GM20000 (cell line): ENCODE data around the gene POLA2.
"Not testable (repeated sequence)": the region's sequence is repeated elsewhere in the genome, so short reads cannot be mapped to it uniquely, and the experiment has no call there.

ENCODE experiments used
- DNase-seq: peaks from one replicate; pipeline ENCODE4 v3.0.0; 2012; ENCODE audit warnings: low spot score
- TF ChIP-seq, protein P1 (sequence below): IDR thresholded peaks from 2 replicates; pipeline ENCODE4 v1.5.1; 2012; ENCODE audit warnings: mild to moderate bottlenecking, control low read depth; ENCODE audit errors: extremely low read depth, missing control alignments

Gene POLA2

DNA sequence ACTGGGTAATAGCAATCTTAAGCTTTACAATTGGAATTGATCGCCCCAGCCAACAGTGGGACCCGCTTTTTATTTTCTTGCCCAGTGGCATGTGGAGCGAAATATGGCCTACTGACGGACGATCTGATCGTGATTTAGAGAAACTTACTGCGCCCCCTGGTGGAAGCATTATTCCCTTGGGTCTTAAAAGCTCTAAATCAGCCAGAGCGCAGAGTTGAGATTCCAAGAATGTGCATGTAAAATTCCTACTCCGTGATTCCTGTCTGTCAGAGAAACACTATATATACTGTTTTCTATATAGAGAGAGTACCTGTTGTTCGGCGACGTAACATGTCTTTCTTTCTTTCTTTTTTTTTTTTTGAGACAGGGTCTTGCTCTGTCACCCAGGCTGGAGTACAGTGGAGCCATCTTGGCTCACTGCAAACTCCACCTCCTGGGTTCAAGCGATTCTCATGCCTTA, 68.2 kb downstream of the POLA2 start:
- TF ChIP-seq, protein P1, sequence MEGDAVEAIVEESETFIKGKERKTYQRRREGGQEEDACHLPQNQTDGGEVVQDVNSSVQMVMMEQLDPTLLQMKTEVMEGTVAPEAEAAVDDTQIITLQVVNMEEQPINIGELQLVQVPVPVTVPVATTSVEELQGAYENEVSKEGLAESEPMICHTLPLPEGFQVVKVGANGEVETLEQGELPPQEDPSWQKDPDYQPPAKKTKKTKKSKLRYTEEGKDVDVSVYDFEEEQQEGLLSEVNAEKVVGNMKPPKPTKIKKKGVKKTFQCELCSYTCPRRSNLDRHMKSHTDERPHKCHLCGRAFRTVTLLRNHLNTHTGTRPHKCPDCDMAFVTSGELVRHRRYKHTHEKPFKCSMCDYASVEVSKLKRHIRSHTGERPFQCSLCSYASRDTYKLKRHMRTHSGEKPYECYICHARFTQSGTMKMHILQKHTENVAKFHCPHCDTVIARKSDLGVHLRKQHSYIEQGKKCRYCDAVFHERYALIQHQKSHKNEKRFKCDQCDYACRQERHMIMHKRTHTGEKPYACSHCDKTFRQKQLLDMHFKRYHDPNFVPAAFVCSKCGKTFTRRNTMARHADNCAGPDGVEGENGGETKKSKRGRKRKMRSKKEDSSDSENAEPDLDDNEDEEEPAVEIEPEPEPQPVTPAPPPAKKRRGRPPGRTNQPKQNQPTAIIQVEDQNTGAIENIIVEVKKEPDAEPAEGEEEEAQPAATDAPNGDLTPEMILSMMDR: peak; percentile 64
- peak; percentile 81 for DNase-seq

DNA sequence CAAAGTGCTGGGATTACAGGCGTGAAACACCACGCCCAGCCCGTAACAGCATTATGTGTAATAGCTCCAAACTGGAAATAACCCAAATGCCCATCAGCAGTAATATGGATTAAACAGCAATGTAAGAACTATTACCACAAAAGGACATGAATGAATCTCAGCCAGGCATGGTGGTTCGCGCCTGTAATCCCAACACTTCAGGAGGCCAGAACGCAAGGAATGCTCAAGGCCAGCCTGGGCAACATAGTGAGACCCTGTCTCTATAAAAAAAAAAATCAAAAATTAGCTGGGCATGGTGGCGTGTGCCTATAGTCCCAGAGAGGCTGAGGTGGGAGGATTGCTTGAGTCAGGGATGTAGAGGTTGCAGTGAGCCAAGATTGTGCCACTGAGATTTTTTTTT, 68.8 kb downstream of the POLA2 start:
- no peak for DNase-seq
- TF ChIP-seq, protein P1: no peak

DNA sequence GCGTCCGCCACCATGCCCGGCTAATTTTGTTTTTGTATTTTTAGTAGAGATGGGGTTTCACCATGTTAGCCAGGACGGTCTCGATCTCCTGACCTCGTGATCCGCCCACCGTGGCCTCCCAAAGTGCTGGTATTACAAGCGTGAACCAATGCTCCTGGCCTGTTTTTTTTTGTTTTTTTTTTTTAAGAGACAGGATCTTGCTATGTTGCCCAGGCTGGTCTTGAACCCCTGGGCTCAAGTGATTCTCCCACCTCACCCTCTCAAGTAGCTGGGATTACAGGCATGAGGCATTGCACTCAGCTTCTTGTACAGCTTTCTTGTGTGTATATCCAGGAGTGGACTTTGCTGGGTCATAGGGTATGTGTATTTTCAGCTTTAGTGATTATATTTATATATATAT, 70.8 kb downstream of the POLA2 start:
- not testable (repeated sequence) for DNase-seq

DNA sequence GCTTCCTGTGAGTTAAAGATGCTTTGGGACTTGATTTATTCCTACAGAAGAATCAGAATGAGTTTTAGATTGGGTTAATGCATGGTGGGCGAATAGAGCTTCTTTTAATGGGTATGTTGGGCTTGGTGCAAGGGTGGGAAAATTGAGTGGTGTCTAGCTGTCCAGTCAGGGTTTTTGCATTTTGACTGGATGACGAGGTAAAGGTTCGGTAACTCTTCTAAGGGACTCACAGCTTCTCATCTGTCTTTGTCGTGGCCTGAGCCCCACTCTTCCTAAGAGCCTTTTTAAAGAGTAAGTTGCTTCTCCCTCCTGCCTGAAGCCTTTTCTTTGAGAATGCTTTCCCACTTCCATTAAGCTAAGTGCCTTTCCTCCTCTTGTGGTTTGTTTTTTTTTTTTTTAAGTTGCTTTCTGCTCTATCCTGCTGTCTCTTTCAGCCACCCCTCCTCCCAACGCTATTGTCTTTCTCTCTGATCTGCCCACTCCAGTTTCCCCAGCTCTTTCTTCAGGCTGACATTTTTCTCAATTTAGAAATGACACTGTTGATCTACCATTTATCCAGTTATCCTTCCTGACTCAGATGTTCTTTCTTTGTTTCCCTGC, 73.0 kb downstream of the POLA2 start:
- TF ChIP-seq, protein P1: no peak
- DNase-seq: no peak

DNA sequence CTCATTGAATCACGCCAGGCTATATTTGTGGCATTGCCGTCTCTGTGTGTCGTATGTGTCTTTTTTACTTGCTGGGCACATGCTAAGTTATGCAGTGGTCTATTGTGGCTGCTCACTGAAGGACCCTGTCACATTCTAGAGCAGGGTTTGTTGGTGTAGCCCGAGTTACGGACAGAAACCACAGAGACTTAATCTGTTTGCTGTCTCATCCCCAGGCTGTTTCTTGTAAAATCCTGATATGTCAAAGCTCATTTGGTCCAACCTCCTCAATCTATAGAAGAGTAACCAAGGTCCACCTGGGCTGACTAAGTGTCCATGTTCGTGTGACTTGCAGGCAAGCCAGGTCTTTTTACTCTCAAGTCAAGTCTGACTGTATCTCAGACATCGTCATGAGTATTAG, 76.9 kb downstream of the POLA2 start:
- TF ChIP-seq, protein P1: no peak
- no peak for DNase-seq

DNA sequence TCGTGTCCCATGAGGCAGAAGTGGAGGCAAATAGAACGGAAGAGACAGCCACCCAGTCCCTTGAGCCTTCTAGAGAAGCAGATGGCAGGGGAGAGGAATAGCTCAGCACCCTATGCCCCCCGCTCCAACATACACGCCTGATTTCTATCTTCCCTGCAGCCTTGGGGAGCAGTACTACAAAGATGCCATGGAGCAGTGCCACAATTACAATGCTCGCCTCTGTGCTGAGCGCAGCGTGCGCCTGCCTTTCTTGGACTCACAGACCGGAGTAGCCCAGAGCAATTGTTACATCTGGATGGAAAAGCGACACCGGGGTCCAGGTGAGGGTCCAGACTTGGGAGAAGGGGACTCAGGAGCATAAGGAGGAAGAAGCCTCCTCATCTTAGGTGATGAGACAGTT, 78.5 kb downstream of the POLA2 start:
- TF ChIP-seq, protein P1: no peak

DNA sequence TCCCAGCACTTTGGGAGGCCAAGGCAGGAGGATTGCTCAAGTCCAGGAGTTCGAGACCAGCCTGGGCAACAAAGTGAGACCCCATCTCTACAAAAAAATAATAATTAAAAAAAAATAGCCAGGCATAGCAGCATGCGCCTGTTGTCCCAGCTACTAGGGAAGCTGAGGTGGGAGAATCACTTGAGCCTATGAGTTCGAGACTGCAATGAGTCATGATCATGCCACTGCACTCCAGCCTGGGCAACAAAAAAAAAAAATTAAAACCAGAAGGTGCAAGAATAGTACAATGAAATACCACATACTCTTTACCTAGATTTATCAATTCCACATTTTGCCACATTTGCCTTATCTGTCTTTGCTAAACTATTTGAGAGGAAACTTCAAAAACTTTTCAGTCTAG, 80.1 kb downstream of the POLA2 start:
- TF ChIP-seq, protein P1: no peak
- DNase-seq: no peak

More for the DNA sequence above, 78.5 kb downstream of the POLA2 start:
- DNase-seq: no peak
